B cell (primary cell): ENCODE results near the gene FIG4. TPM values are rescaled to one million over a fixed set of nuclear protein-coding genes. Genes with fewer than 3 reads are reported as not detected.

Source experiments
- ATAC-seq: fragments of 200-7000 bp; cut with Tn5 transposase; one replicate; pipeline ENCODE4 v1.10.0; 2021; ENCODE audit warnings: low read depth, mild to moderate bottlenecking, moderate number of reproducible peaks, moderate library complexity
- CTCF ChIA-PET: fragments of 350-600 bp; sonication (Branson Sonifier 250); formaldehyde crosslinking; loops from one replicate; lab custom pipeline; 2021; ENCODE audit warnings: antibody characterized with exemption, inconsistent platforms; lab: Charles Lee
- POLR2A ChIA-PET: fragments of 350-600 bp; sonication (Branson Sonifier 250); formaldehyde crosslinking; loops from one replicate; lab custom pipeline; 2021; ENCODE audit warnings: antibody characterized with exemption; lab: Charles Lee
- DNase-seq: peaks from one replicate; pipeline ENCODE4 v3.0.0; 2013
- H2AFZ ChIP-seq: 2 replicates; pipeline ENCODE4 v1.6.1; 2012; ENCODE audit warnings: mild to moderate bottlenecking, low read depth, low read length; ENCODE audit not compliant: insufficient read depth, poor library complexity, severe bottlenecking
- H3K27ac ChIP-seq, 2 donors: 1 replicate in 1 of 2; 2 replicates in 1 of 2; pipeline ENCODE4 v1.5.1; 2012 to 2013; ENCODE audit warnings: low read length in 2 of 2, mild to moderate bottlenecking in 2 of 2, moderate library complexity in 1 of 2
- H3K27me3 ChIP-seq, 4 experiments: fragments of 200-600 bp in 1 of 4; sonication (generic) in 1 of 4; replicated peaks in 1 of 4; 1 replicate in 2 of 4; 2 replicates in 2 of 4; pipeline versions ENCODE4 v1.6.1 to v1.7.0; 2013 to 2016; ENCODE audit warnings: low read length in 3 of 4, mild to moderate bottlenecking in 2 of 4, mixed read lengths in 1 of 4, moderate library complexity in 1 of 4; ENCODE audit not compliant: insufficient read depth in 4 of 4, control insufficient read depth in 3 of 4; ENCODE audit errors: control extremely low read depth in 1 of 4
- H3K36me3 ChIP-seq, 2 experiments: replicated peaks in 1 of 2; 1 replicate in 1 of 2; 2 replicates in 1 of 2; pipeline versions ENCODE4 v1.6.1 to v1.7.1; 2013; ENCODE audit warnings: low read length in 1 of 2; ENCODE audit not compliant: insufficient read depth in 2 of 2, control insufficient read depth in 1 of 2; ENCODE audit errors: control extremely low read depth in 1 of 2, extremely low read depth in 1 of 2
- H3K4me1 ChIP-seq, 2 donors: fragments of 200-600 bp in 1 of 2; sonication (generic) in 1 of 2; 1 replicate in 1 of 2; 2 replicates in 1 of 2; pipeline versions ENCODE4 v1.5.1 to v1.6.1; 2013 to 2017; ENCODE audit warnings: low read length in 2 of 2; ENCODE audit not compliant: control insufficient read depth in 2 of 2, insufficient read depth in 2 of 2
- H3K4me2 ChIP-seq: replicated peaks from 2 replicates; pipeline ENCODE3; 2012; ENCODE audit warnings: mild to moderate bottlenecking, low read depth, low read length; ENCODE audit not compliant: poor library complexity, severe bottlenecking
- H3K4me3 ChIP-seq, 5 experiments: fragments of 200-600 bp in 1 of 5; sonication (generic) in 1 of 5; 1 replicate in 3 of 5; 2 replicates in 2 of 5; pipeline versions ENCODE4 v1.5.1 to v1.7.0; 2011 to 2016; ENCODE audit warnings: low read length in 4 of 5, mild to moderate bottlenecking in 4 of 5, low read depth in 2 of 5, control low read depth in 1 of 5, moderate library complexity in 1 of 5; ENCODE audit not compliant: insufficient read depth in 1 of 5; ENCODE audit errors: control extremely low read depth in 1 of 5, extremely low read depth in 1 of 5
- H3K79me2 ChIP-seq: fragments of 200-600 bp; sonication (generic); one replicate; pipeline ENCODE4 v1.6.0; 2016; ENCODE audit warnings: low read length; ENCODE audit not compliant: control insufficient read depth, insufficient read depth
- H3K9ac ChIP-seq: fragments of 200-600 bp; sonication (generic); 2 replicates; pipeline ENCODE4 v1.6.1; 2017; ENCODE audit warnings: mild to moderate bottlenecking, low read length, moderate library complexity
- H3K9me3 ChIP-seq, 3 donors: one replicate each; pipeline versions ENCODE4 v1.6.1 to v1.7.1; 2013; ENCODE audit warnings: low read length in 2 of 3; ENCODE audit not compliant: control insufficient read depth in 2 of 3, insufficient read depth in 1 of 3; ENCODE audit errors: control extremely low read depth in 1 of 3
- H4K20me1 ChIP-seq: 2 replicates; pipeline ENCODE4 v1.6.0; 2012; ENCODE audit warnings: mild to moderate bottlenecking, low read length; ENCODE audit not compliant: insufficient read depth, control insufficient read depth, poor library complexity, severe bottlenecking
- H3K27ac Mint-ChIP-seq: one replicate; pipeline ENCODE4 v1.8.0; 2021; ENCODE audit warnings: mixed read lengths
- H3K27me3 Mint-ChIP-seq: one replicate; pipeline ENCODE4 v1.8.0; 2021; ENCODE audit warnings: mixed read lengths
- H3K4me1 Mint-ChIP-seq: one replicate; pipeline ENCODE4 v1.8.0; 2021; ENCODE audit warnings: mixed read lengths
- H3K4me3 Mint-ChIP-seq: one replicate; pipeline ENCODE4 v1.8.0; 2021; ENCODE audit warnings: mixed read lengths
- H3K9me3 Mint-ChIP-seq: one replicate; pipeline ENCODE4 v1.8.0; 2022; ENCODE audit warnings: mixed read lengths; ENCODE audit not compliant: insufficient read depth
- CTCF ChIP-seq: fragments of 200-600 bp; IDR thresholded peaks from one replicate; pipeline ENCODE4 v1.8.0; 2022; ENCODE audit warnings: antibody characterized with exemption, mild to moderate bottlenecking
- EZH2 ChIP-seq: IDR thresholded peaks from 2 replicates; pipeline ENCODE4 v1.6.1; 2012; ENCODE audit warnings: borderline replicate concordance, low read depth, mild to moderate bottlenecking, moderate library complexity, low read length; ENCODE audit not compliant: insufficient read depth, poor library complexity, severe bottlenecking
- WGBS: methylation state at CpG from one replicate; pipeline ENCODE4 v1.1.5; 2013; ENCODE audit warnings: missing lambda C conversion rate; ENCODE audit not compliant: insufficient coverage; 5-methylcytosine and 5-hydroxymethylcytosine counted together
- intact Hi-C: fragments of 100-400 bp; cut with micrococcal nuclease; formaldehyde crosslinking; loops from one replicate; pipeline ENCODE4 v1.10.0; 2022
- polyA plus RNA-seq: library from polyadenylated mRNA; depleted of rRNA; stranded (reverse); fragments of >200 nt; gene quantifications from 2 replicates; pipeline ENCODE4 v1.2.3, GENCODE V29; 2012
- total RNA-seq, 2 donors: library from RNA; stranded (reverse); fragments of 120-200 nt in 1 of 2; gene quantifications; 1 replicate in 1 of 2; 2 replicates in 1 of 2; pipeline versions ENCODE4 v1.2.3 to v1.2.4, GENCODE V29; 2013 to 2022

The FIG4 gene
- total and polyA plus RNA-seq, 2 donors (not counting 1 experiment from before 2014, with no cell fraction given): 28.2 to 31.5 TPM

GRCh38 chr6:109772883-109773431, 81.9 kb downstream of the FIG4 start:
- H3K27me3 ChIP-seq: no peaks in the 10 kb centered on the region
- H3K4me1 ChIP-seq: peaks cover 45 to 46% of the 10 kb centered on the region in 2 donors
- H3K4me3 Mint-ChIP-seq: no peak overlapping the region
- peak overlapping the region; percentile 77 for H3K27ac Mint-ChIP-seq
- no peak overlapping the region for H3K4me3 ChIP-seq
- DNase-seq (no peak), ATAC-seq (no peak)
- H3K36me3 ChIP-seq: peaks cover 0 to 8% of the 10 kb centered on the region in 2 experiments
- H3K4me1 Mint-ChIP-seq: peaks cover 49% of the 10 kb centered on the region
- peaks cover 0 to 16% (median 0%) of the 10 kb centered on the region in 3 donors for H3K9me3 ChIP-seq
- no peak overlapping the region for H3K9ac ChIP-seq
- peaks cover 4% of the 10 kb centered on the region for H3K9me3 Mint-ChIP-seq
- peak overlapping the region in 1 of 2 donors; percentile 38 for H3K27ac ChIP-seq
- no peak overlapping the region for H2AFZ ChIP-seq
- CTCF ChIA-PET: no interaction called here
- H3K4me2 ChIP-seq: no peak overlapping the region
- no peaks in the 10 kb centered on the region for H3K27me3 Mint-ChIP-seq
- 100% methylated on average over 1 of the region's 1 CpG for WGBS
- POLR2A ChIA-PET: no interaction called here
- no peaks in the 10 kb centered on the region for H4K20me1 ChIP-seq
- H3K79me2 ChIP-seq: no peaks in the 10 kb centered on the region
- intact Hi-C loops: no loop called here
- TF ChIP-seq EZH2: no peak
- no peak for TF ChIP-seq CTCF

GRCh38 chr6:109781001-109781400, 89.9 kb downstream of the FIG4 start:
- H3K4me1 ChIP-seq: peaks cover 3 to 4% of the 10 kb centered on the region in 2 donors
- WGBS: 100% methylated on average over 1 of the region's 1 CpG
- no peaks in the 10 kb centered on the region for H4K20me1 ChIP-seq
- no peak overlapping the region for H3K4me3 Mint-ChIP-seq
- no peaks in the 10 kb centered on the region for H3K9me3 Mint-ChIP-seq
- no peaks in the 10 kb centered on the region for H3K27me3 Mint-ChIP-seq
- H3K4me2 ChIP-seq: no peak overlapping the region
- ChIA-PET POLR2A (no interaction called here), CTCF (interaction anchor here (1.7 to 3.5 kb wide), 2 partner anchors 11 to 259 kb away, joined by 7 to 16 read pairs; no protein-coding TSS in a partner anchor)
- no peaks in the 10 kb centered on the region for H3K79me2 ChIP-seq
- H3K27ac Mint-ChIP-seq: peak overlapping the region; percentile 32
- peaks cover 13% of the 10 kb centered on the region for H3K4me1 Mint-ChIP-seq
- no peaks in the 10 kb centered on the region for H3K9me3 ChIP-seq
- no peak for DNase-seq
- no peak overlapping the region for H3K4me3 ChIP-seq
- TF ChIP-seq EZH2 (no peak), CTCF (no peak)
- H3K36me3 ChIP-seq: peaks cover 0 to 13% of the 10 kb centered on the region in 2 experiments
- intact Hi-C loops: no loop called here
- no peak for ATAC-seq
- no peak overlapping the region for H2AFZ ChIP-seq
- H3K9ac ChIP-seq: no peak overlapping the region
- no peaks in the 10 kb centered on the region for H3K27me3 ChIP-seq
- H3K27ac ChIP-seq: no peak overlapping the region
